ENCODE data around the gene MICU2.

Gene MICU2, protein sequence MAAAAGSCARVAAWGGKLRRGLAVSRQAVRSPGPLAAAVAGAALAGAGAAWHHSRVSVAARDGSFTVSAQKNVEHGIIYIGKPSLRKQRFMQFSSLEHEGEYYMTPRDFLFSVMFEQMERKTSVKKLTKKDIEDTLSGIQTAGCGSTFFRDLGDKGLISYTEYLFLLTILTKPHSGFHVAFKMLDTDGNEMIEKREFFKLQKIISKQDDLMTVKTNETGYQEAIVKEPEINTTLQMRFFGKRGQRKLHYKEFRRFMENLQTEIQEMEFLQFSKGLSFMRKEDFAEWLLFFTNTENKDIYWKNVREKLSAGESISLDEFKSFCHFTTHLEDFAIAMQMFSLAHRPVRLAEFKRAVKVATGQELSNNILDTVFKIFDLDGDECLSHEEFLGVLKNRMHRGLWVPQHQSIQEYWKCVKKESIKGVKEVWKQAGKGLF

GRCh38 chr13:21603531-21604448, at the start of gene MICU2:
TSS of gene MICU2 (minus strand) at chr13:21604170. CDS start at chr13:21604148, 22 bp downstream.
- H3K36me3 ChIP-seq (ENCODE audit: control insufficient read depth in 2 of 2, insufficient read depth in 2 of 2, low read length in 2 of 2) = peaks cover 0 to 2% of the 10 kb centered on the region in 2 donors
- peak within 1 kb of the TSS; percentile 87 to 96 for H3K4me3 ChIP-seq (ENCODE audit: low read length in 2 of 2)
- peak within 1 kb of the TSS; percentile 86 to 97 for H3K9ac ChIP-seq (ENCODE audit: low read depth in 1 of 2, low read length in 2 of 2)
- H3K27me3 ChIP-seq (ENCODE audit: control insufficient read depth in 2 of 2, insufficient read depth in 2 of 2, low read length in 2 of 2) = peaks cover 3 to 13% of the 10 kb centered on the region in 2 donors
- H3K4me1 ChIP-seq (ENCODE audit: control insufficient read depth in 2 of 2, insufficient read depth in 2 of 2, low read length in 2 of 2) = peaks cover 0 to 5% of the 10 kb centered on the region in 2 donors
- H3K27ac ChIP-seq (ENCODE audit: low read depth in 2 of 2, low read length in 2 of 2) = peak within 1 kb of the TSS; percentile 98 to 99
- no peaks in the 10 kb centered on the region for H3K9me3 ChIP-seq (ENCODE audit: control insufficient read depth in 2 of 2, low read length in 2 of 2)

DNA sequence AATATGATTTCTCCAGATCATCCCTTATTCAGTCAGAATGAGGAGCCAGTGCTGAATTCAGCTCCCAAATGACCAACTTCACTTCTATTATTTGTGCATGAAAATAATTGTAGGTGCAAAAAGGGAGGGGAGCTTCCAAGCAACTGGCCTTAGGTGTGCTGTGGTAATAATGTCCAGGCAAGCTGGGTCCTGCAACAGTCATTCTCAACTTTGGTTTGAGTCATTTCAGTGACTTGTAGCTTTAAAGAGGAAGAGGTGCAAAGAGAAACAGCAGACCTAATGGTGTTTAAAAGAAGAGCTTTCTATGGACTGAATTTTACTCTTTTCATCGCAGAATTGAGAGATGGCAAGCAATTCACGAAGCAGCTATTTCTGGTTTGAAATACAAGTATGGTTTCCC, 37.7 kb upstream of the MICU2 start:
- no peaks in the 10 kb centered on the region for H3K27me3 ChIP-seq (ENCODE audit: control insufficient read depth in 2 of 2, insufficient read depth in 2 of 2, low read length in 2 of 2)
- H3K36me3 ChIP-seq (ENCODE audit: control insufficient read depth in 2 of 2, insufficient read depth in 2 of 2, low read length in 2 of 2) = no peaks in the 10 kb centered on the region
- no peak overlapping the region for H3K27ac ChIP-seq (ENCODE audit: low read depth in 2 of 2, low read length in 2 of 2)
- peaks cover 0 to 2% of the 10 kb centered on the region in 2 donors for H3K4me1 ChIP-seq (ENCODE audit: control insufficient read depth in 2 of 2, insufficient read depth in 2 of 2, low read length in 2 of 2)
- no peaks in the 10 kb centered on the region for H3K9me3 ChIP-seq (ENCODE audit: control insufficient read depth in 2 of 2, low read length in 2 of 2)
- no peak overlapping the region for H3K9ac ChIP-seq (ENCODE audit: low read depth in 1 of 2, low read length in 2 of 2)
- H3K4me3 ChIP-seq (ENCODE audit: low read length in 2 of 2) = no peak overlapping the region

DNA sequence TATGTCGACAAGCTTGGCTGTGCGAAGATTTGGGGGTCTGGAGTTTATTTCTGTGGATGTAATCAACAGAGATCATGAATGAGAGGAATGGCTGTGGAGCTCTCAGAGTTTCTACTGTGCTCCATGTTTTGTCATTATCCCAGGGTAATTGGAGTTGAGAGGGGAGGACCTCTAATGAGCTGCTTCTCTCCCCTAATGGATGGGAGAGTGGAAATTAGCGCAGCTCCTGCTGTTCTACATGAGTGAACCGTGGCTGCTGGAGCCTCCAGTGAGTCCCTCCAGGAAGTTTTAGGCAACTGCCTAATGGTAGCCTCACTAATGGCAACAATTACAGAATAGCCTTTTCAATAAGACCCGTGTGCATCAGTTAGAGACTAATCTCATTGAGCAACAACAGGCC, 35.6 kb upstream of the MICU2 start:
- no peaks in the 10 kb centered on the region for H3K27me3 ChIP-seq (ENCODE audit: control insufficient read depth in 2 of 2, insufficient read depth in 2 of 2, low read length in 2 of 2)

DNA sequence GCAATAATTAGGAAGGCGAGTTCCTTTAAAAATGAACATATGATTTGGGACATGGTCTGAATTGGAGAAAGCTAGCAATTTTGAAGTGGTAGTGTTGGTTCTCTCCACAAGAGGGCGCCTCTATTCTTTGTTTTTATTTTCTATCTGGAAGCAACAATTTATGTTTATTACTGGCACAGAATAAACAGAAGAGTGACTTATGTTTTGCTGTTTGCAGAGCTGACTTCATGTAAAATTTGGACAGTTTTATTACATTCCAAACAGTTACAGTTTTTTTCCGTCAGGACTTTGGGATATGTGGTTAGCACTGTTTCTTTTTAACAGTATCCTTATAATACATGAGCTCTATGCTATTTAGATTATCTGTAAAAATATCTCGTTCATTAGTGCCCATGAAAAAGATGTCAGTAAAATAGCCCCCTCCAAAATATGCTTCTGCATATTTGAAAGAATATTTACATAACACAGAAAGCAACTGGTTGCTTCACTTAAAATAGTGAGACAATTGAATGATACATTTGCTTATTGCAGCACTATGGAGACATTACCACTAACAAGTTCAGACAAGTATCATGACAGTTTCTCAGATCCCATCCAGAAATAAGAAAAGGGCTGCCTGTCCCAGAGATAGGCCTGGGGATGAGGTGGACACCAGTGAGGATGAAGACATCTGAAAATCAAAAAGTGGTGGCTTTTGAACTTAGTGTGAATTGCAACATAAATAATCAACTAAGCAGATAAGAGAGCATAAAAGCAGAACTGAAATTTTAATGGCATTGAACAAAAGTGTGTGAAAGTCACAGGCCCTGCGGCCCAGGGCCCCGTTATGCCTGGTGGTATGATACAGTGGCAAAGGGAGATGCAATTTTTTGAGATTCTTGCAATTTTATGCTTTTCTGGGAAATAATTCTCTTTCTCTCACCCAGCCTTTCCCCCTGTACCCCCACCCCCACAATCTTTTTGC, 34.6 kb upstream of the MICU2 start:
- peaks cover 0 to 2% of the 10 kb centered on the region in 2 donors for H3K4me1 ChIP-seq (ENCODE audit: control insufficient read depth in 2 of 2, insufficient read depth in 2 of 2, low read length in 2 of 2)
- H3K27ac ChIP-seq (ENCODE audit: low read depth in 2 of 2, low read length in 2 of 2) = no peak overlapping the region
- H3K4me3 ChIP-seq (ENCODE audit: low read length in 2 of 2) = no peak overlapping the region
- no peaks in the 10 kb centered on the region for H3K27me3 ChIP-seq (ENCODE audit: control insufficient read depth in 2 of 2, insufficient read depth in 2 of 2, low read length in 2 of 2)
- H3K9ac ChIP-seq (ENCODE audit: low read depth in 1 of 2, low read length in 2 of 2) = no peak overlapping the region
- H3K9me3 ChIP-seq (ENCODE audit: control insufficient read depth in 2 of 2, low read length in 2 of 2) = no peaks in the 10 kb centered on the region
- no peaks in the 10 kb centered on the region for H3K36me3 ChIP-seq (ENCODE audit: control insufficient read depth in 2 of 2, insufficient read depth in 2 of 2, low read length in 2 of 2)

More for the DNA sequence above, 35.6 kb upstream of the MICU2 start:
- Histone ChIP-seq H3K9ac (ENCODE audit: low read depth in 1 of 2, low read length in 2 of 2) (no peak overlapping the region), H3K27ac (ENCODE audit: low read depth in 2 of 2, low read length in 2 of 2) (no peak overlapping the region), H3K36me3 (ENCODE audit: control insufficient read depth in 2 of 2, insufficient read depth in 2 of 2, low read length in 2 of 2) (no peaks in the 10 kb centered on the region), H3K4me3 (ENCODE audit: low read length in 2 of 2) (no peak overlapping the region), H3K4me1 (ENCODE audit: control insufficient read depth in 2 of 2, insufficient read depth in 2 of 2, low read length in 2 of 2) (peaks cover 0 to 2% of the 10 kb centered on the region in 2 donors), H3K9me3 (ENCODE audit: control insufficient read depth in 2 of 2, low read length in 2 of 2) (no peaks in the 10 kb centered on the region)

- peak overlapping the region in 1 of 2 donors; percentile 42 for H3K4me3 ChIP-seq (ENCODE audit: low read length in 2 of 2)
- H3K27ac ChIP-seq (ENCODE audit: low read depth in 2 of 2, low read length in 2 of 2) = peak overlapping the region; percentile 34 to 38
- H3K36me3 ChIP-seq (ENCODE audit: control insufficient read depth in 2 of 2, insufficient read depth in 2 of 2, low read length in 2 of 2) = no peaks in the 10 kb centered on the region
- no peaks in the 10 kb centered on the region for H3K9me3 ChIP-seq (ENCODE audit: control insufficient read depth in 2 of 2, low read length in 2 of 2)
- H3K4me1 ChIP-seq (ENCODE audit: control insufficient read depth in 2 of 2, insufficient read depth in 2 of 2, low read length in 2 of 2) = peaks cover 0 to 2% of the 10 kb centered on the region in 2 donors
- H3K27me3 ChIP-seq (ENCODE audit: control insufficient read depth in 2 of 2, insufficient read depth in 2 of 2, low read length in 2 of 2) = no peaks in the 10 kb centered on the region
- H3K9ac ChIP-seq (ENCODE audit: low read depth in 1 of 2, low read length in 2 of 2) = no peak overlapping the region
Observed at GRCh38 chr13:21637296-21637695, 33.3 kb upstream of the MICU2 start.

DNA sequence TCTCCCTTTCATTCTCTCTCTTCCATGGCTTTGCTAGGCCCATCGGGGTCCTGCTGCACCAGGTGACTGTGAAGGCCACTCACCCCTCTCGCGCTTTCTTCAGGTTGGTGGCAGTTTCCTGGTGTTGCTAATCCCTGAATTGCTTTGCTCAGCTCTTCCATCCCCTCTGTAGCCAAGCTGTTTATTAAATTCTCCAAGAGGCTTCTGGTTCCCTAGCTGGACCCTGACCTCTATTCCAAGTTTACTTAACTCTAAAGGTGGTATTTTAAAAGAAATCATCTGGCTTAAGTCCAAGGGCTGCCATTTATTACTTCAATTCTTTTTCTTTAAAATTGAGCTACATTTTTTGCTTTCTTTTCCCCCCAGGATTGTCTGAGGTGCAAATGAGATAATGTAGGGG, 32.7 kb upstream of the MICU2 start:
- H3K4me1 ChIP-seq (ENCODE audit: control insufficient read depth in 2 of 2, insufficient read depth in 2 of 2, low read length in 2 of 2) = peaks cover 0 to 2% of the 10 kb centered on the region in 2 donors
- no peaks in the 10 kb centered on the region for H3K36me3 ChIP-seq (ENCODE audit: control insufficient read depth in 2 of 2, insufficient read depth in 2 of 2, low read length in 2 of 2)
- no peak overlapping the region for H3K9ac ChIP-seq (ENCODE audit: low read depth in 1 of 2, low read length in 2 of 2)
- no peaks in the 10 kb centered on the region for H3K27me3 ChIP-seq (ENCODE audit: control insufficient read depth in 2 of 2, insufficient read depth in 2 of 2, low read length in 2 of 2)
- H3K9me3 ChIP-seq (ENCODE audit: control insufficient read depth in 2 of 2, low read length in 2 of 2) = no peaks in the 10 kb centered on the region
- no peak overlapping the region for H3K4me3 ChIP-seq (ENCODE audit: low read length in 2 of 2)
- no peak overlapping the region for H3K27ac ChIP-seq (ENCODE audit: low read depth in 2 of 2, low read length in 2 of 2)

DNA sequence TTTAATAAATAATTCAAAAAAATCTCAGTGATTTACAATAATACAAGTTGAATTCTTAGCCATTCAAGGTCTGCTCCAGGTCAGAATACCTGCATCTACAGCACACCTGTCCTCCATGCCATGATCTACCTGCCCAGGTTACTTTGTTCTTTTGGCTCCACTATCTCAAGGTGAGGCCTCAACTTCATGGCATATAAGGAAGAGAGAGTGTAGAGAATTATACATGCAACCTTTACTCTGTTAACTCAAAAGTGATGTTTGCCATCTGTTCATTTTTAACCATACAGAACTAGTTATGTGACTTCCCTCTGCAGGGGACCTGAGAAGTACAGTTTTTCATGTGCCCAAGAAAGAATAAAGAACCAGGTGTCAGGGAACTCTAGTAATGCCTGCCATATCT, 28.2 kb upstream of the MICU2 start:
- Histone ChIP-seq H3K36me3 (ENCODE audit: control insufficient read depth in 2 of 2, insufficient read depth in 2 of 2, low read length in 2 of 2) (no peaks in the 10 kb centered on the region), H3K27me3 (ENCODE audit: control insufficient read depth in 2 of 2, insufficient read depth in 2 of 2, low read length in 2 of 2) (no peaks in the 10 kb centered on the region), H3K4me1 (ENCODE audit: control insufficient read depth in 2 of 2, insufficient read depth in 2 of 2, low read length in 2 of 2) (no peaks in the 10 kb centered on the region), H3K9me3 (ENCODE audit: control insufficient read depth in 2 of 2, low read length in 2 of 2) (no peaks in the 10 kb centered on the region), H3K27ac (ENCODE audit: low read depth in 2 of 2, low read length in 2 of 2) (no peak overlapping the region), H3K4me3 (ENCODE audit: low read length in 2 of 2) (no peak overlapping the region), H3K9ac (ENCODE audit: low read depth in 1 of 2, low read length in 2 of 2) (no peak overlapping the region)

GRCh38 chr13:21625366-21625765, 21.4 kb upstream of the MICU2 start:
- Histone ChIP-seq H3K9ac (ENCODE audit: low read depth in 1 of 2, low read length in 2 of 2) (no peak overlapping the region), H3K27me3 (ENCODE audit: control insufficient read depth in 2 of 2, insufficient read depth in 2 of 2, low read length in 2 of 2) (no peaks in the 10 kb centered on the region), H3K9me3 (ENCODE audit: control insufficient read depth in 2 of 2, low read length in 2 of 2) (no peaks in the 10 kb centered on the region), H3K36me3 (ENCODE audit: control insufficient read depth in 2 of 2, insufficient read depth in 2 of 2, low read length in 2 of 2) (no peaks in the 10 kb centered on the region), H3K27ac (ENCODE audit: low read depth in 2 of 2, low read length in 2 of 2) (no peak overlapping the region), H3K4me3 (ENCODE audit: low read length in 2 of 2) (no peak overlapping the region), H3K4me1 (ENCODE audit: control insufficient read depth in 2 of 2, insufficient read depth in 2 of 2, low read length in 2 of 2) (no peaks in the 10 kb centered on the region)

DNA sequence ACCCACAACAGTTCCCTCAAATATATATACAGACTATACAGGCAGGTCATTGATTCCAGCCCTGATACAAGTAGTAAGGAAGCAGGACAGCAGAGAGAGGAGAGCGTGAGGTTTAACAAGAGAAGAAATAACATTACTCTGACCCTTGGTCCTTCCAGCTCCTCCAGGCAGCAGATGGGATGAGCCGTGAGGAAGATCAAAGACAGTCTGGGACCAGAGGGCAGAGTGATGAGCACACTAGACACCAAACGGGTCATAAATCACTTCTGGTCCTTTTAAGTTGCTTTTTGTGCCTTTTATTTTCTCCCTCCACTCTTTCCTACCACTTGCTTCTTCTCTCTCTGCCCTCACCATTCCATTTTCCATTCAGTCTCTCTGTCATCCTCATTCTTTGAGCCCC, 16.9 kb upstream of the MICU2 start:
- no peaks in the 10 kb centered on the region for H3K36me3 ChIP-seq (ENCODE audit: control insufficient read depth in 2 of 2, insufficient read depth in 2 of 2, low read length in 2 of 2)
- H3K27ac ChIP-seq (ENCODE audit: low read depth in 2 of 2, low read length in 2 of 2) = no peak overlapping the region
- no peaks in the 10 kb centered on the region for H3K9me3 ChIP-seq (ENCODE audit: control insufficient read depth in 2 of 2, low read length in 2 of 2)
- H3K9ac ChIP-seq (ENCODE audit: low read depth in 1 of 2, low read length in 2 of 2) = no peak overlapping the region
- H3K4me3 ChIP-seq (ENCODE audit: low read length in 2 of 2) = no peak overlapping the region
- H3K27me3 ChIP-seq (ENCODE audit: control insufficient read depth in 2 of 2, insufficient read depth in 2 of 2, low read length in 2 of 2) = no peaks in the 10 kb centered on the region
- H3K4me1 ChIP-seq (ENCODE audit: control insufficient read depth in 2 of 2, insufficient read depth in 2 of 2, low read length in 2 of 2) = peaks cover 0 to 8% of the 10 kb centered on the region in 2 donors

All from mucosa of rectum (tissue), 2 donors.